GM18907 (cell line): ENCODE data around the gene ENGASE.

Experiments
- ATAC-seq: cut with Tn5 transposase; IDR thresholded peaks from one replicate; pipeline ENCODE4 v1.9.1; 2021; ENCODE audit warnings: mild to moderate bottlenecking, moderate library complexity; ENCODE audit not compliant: unreplicated experiment

The ENGASE gene

GRCh38 chr17:79090443-79091225 is 16.0 kb downstream of the ENGASE start:
- ATAC-seq: no peak

- no peak for ATAC-seq
These were observed 16.6 kb downstream of the ENGASE start for GRCh38 chr17:79091226-79091670.

- ATAC-seq: no peak
These were observed 17.9 kb downstream of the ENGASE start for GRCh38 chr17:79092567-79092966.

GRCh38 chr17:79093270-79093669 is 18.6 kb downstream of the ENGASE start:
- no peak for ATAC-seq

GRCh38 chr17:79094261-79094660 is 19.6 kb downstream of the ENGASE start:
- no peak for ATAC-seq

- no peak for ATAC-seq
These were observed 20.9 kb downstream of the ENGASE start for GRCh38 chr17:79095345-79096055.

- ATAC-seq: no peak
These were observed 21.9 kb downstream of the ENGASE start for GRCh38 chr17:79096477-79096876.

GRCh38 chr17:79097226-79098055 is 22.8 kb downstream of the ENGASE start:
- no peak for ATAC-seq

- ATAC-seq: no peak
These were observed 23.8 kb downstream of the ENGASE start for GRCh38 chr17:79098282-79098867.

- no peak for ATAC-seq
These were observed 25.8 kb downstream of the ENGASE start for GRCh38 chr17:79100405-79100804.

GRCh38 chr17:79101111-79101673 is 26.6 kb downstream of the ENGASE start:
- ATAC-seq: no peak

GRCh38 chr17:79102214-79102613 is 27.6 kb downstream of the ENGASE start:
- no peak for ATAC-seq

GRCh38 chr17:79104898-79105600 is 30.4 kb downstream of the ENGASE start:
- no peak for ATAC-seq

GRCh38 chr17:79105937-79106336 is 31.3 kb downstream of the ENGASE start:
- ATAC-seq: no peak

GRCh38 chr17:79106958-79107357 is 32.3 kb downstream of the ENGASE start:
- no peak for ATAC-seq

- no peak for ATAC-seq
These were observed 33.0 kb downstream of the ENGASE start for GRCh38 chr17:79107499-79108231.

GRCh38 chr17:79108232-79108850 is 33.7 kb downstream of the ENGASE start:
- no peak for ATAC-seq

GRCh38 chr17:79108870-79109269 is 34.2 kb downstream of the ENGASE start:
- ATAC-seq: no peak

GRCh38 chr17:79109584-79109983 is 35.0 kb downstream of the ENGASE start:
- no peak for ATAC-seq
